DND-41 (cell line): ENCODE data around the gene IGFL1.
"Not testable (repeated sequence)": the region's sequence is repeated elsewhere in the genome, so short reads cannot be mapped to it uniquely, and the experiment has no call there.

Experiments used
- ATAC-seq: fragments of 200-7000 bp; cut with Tn5 transposase; 3 replicates; pipeline ENCODE4 v1.9.1; 2021; ENCODE audit warnings: low read depth; ENCODE audit not compliant: insufficient read depth
- DNase-seq: peaks from one replicate; pipeline ENCODE4 v3.0.0-alpha.2; 2020
- H2AFZ ChIP-seq: 2 replicates; pipeline ENCODE4 v1.6.0; 2012; ENCODE audit warnings: low read depth, low read length
- H3K27ac ChIP-seq: 2 replicates; pipeline ENCODE4 v1.5.1; 2012; ENCODE audit warnings: low read length, inconsistent platforms
- H3K27me3 ChIP-seq: fragments of 200-600 bp; sonication (generic); 2 replicates; pipeline ENCODE4 v1.6.0; 2012; ENCODE audit warnings: low read length, mild to moderate bottlenecking, inconsistent platforms; ENCODE audit not compliant: insufficient read depth, poor library complexity
- H3K36me3 ChIP-seq: 2 replicates; pipeline ENCODE4 v1.5.1; 2012; ENCODE audit warnings: low read length, inconsistent platforms; ENCODE audit not compliant: insufficient read depth
- H3K4me1 ChIP-seq: 2 replicates; pipeline ENCODE4 v1.5.1; 2012; ENCODE audit warnings: mild to moderate bottlenecking, low read length; ENCODE audit not compliant: insufficient read depth
- H3K4me2 ChIP-seq: 2 replicates; pipeline ENCODE4 v1.6.0; 2012; ENCODE audit warnings: mild to moderate bottlenecking, moderate library complexity, low read length, inconsistent platforms; ENCODE audit not compliant: insufficient read depth
- H3K4me3 ChIP-seq, 2 experiments: fragments of 200-600 bp in 1 of 2; shearing (Covaris generic) in 1 of 2; 2 replicates each; pipeline ENCODE4 v1.5.1; 2012 to 2016; ENCODE audit warnings: inconsistent platforms in 2 of 2, low read length in 2 of 2, mild to moderate bottlenecking in 2 of 2, low read depth in 1 of 2, moderate library complexity in 1 of 2
- H3K79me2 ChIP-seq: 2 replicates; pipeline ENCODE4 v1.6.0; 2012; ENCODE audit warnings: low read length, inconsistent platforms; ENCODE audit not compliant: insufficient read depth
- H3K9ac ChIP-seq: 2 replicates; pipeline ENCODE4 v1.6.0; 2012; ENCODE audit warnings: low read depth, mild to moderate bottlenecking, inconsistent platforms, low read length, moderate library complexity
- H3K9me3 ChIP-seq: 2 replicates; pipeline ENCODE4 v1.5.1; 2012; ENCODE audit warnings: low read length, moderate library complexity, mild to moderate bottlenecking, inconsistent platforms; ENCODE audit not compliant: insufficient read depth, severe bottlenecking
- H4K20me1 ChIP-seq: 2 replicates; pipeline ENCODE4 v1.6.0; 2012; ENCODE audit warnings: low read length; ENCODE audit not compliant: insufficient read depth
- CTCF ChIP-seq: IDR thresholded peaks from 2 replicates; pipeline ENCODE4 v1.5.1; 2012; ENCODE audit warnings: borderline replicate concordance, low read length, moderate library complexity, mild to moderate bottlenecking; ENCODE audit not compliant: poor library complexity, severe bottlenecking; ENCODE audit errors: extremely low read depth
- EZH2 ChIP-seq: IDR thresholded peaks from 3 replicates; pipeline ENCODE4 v1.6.1; 2012; ENCODE audit warnings: borderline replicate concordance, low read depth, mild to moderate bottlenecking, moderate library complexity, low read length, inconsistent platforms; ENCODE audit not compliant: severe bottlenecking

The IGFL1 gene

GRCh38 chr19:46193678-46194077, 35.9 kb upstream of the IGFL1 start:
- Histone ChIP-seq H3K4me2 (no peak overlapping the region), H3K36me3 (no peaks in the 10 kb centered on the region), H3K4me3 (no peak overlapping the region), H2AFZ (no peak overlapping the region), H4K20me1 (no peaks in the 10 kb centered on the region), H3K9ac (no peak overlapping the region), H3K79me2 (no peaks in the 10 kb centered on the region), H3K9me3 (no peaks in the 10 kb centered on the region), H3K27me3 (peaks cover 35% of the 10 kb centered on the region), H3K4me1 (no peaks in the 10 kb centered on the region), H3K27ac (no peak overlapping the region)
- no peak for DNase-seq
- no peak for TF ChIP-seq EZH2
- ATAC-seq = no peak

DNA sequence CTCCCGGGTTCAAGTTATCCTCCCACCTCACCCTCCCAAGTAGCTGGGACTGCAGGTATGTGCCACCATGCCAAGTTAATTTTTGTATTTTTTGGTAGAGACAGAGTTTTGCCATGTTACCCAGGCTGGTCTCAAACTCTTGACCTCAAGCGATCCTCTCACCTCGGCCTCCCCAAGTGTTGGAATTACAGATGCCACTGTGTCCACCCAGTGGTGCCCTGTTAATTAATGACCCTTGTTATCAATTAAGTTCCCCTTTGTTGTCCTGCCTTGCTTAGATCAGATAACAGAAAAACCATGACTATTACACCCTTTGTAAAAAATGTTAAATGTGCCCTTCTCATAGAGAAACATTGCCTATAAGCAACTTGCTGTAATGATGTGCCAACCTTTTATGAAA, 34.4 kb upstream of the IGFL1 start:
- TF ChIP-seq EZH2 = no peak
- TF ChIP-seq CTCF = no peak
- Histone ChIP-seq H2AFZ (no peak overlapping the region), H3K27ac (no peak overlapping the region), H3K9me3 (no peaks in the 10 kb centered on the region), H3K27me3 (peaks cover 28% of the 10 kb centered on the region), H4K20me1 (no peaks in the 10 kb centered on the region), H3K4me3 (no peak overlapping the region), H3K36me3 (no peaks in the 10 kb centered on the region), H3K4me1 (no peaks in the 10 kb centered on the region), H3K4me2 (no peak overlapping the region), H3K79me2 (no peaks in the 10 kb centered on the region), H3K9ac (no peak overlapping the region)
- ATAC-seq (no peak), DNase-seq (no peak)

DNA sequence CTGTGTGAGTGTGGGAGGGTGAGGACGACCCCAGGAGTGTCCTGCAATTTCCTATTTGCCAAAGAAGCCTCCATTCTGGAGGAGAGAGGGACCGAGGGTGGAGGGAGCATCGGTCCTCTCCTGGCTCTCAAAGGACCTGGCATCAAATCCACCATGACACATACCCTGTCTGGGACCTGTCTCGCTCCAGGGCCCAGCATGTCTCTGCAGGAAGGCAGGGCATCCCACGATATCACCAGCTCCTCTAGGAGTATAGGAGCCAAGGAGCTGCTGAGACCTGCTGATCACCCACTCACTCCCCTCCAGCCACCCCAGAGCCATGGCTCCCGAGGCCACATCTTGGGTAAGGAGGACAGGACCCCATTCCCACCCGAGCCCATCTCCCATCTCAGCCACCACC, 33.6 kb upstream of the IGFL1 start:
- not testable (repeated sequence) for DNase-seq, H3K9me3 ChIP-seq, H3K27ac ChIP-seq, H3K4me2 ChIP-seq, H3K4me3 ChIP-seq, H2AFZ ChIP-seq, H3K9ac ChIP-seq, H3K36me3 ChIP-seq, H4K20me1 ChIP-seq, H3K79me2 ChIP-seq, H3K4me1 ChIP-seq, ATAC-seq
- H3K27me3 ChIP-seq = peaks cover 20% of the 10 kb centered on the region

DNA sequence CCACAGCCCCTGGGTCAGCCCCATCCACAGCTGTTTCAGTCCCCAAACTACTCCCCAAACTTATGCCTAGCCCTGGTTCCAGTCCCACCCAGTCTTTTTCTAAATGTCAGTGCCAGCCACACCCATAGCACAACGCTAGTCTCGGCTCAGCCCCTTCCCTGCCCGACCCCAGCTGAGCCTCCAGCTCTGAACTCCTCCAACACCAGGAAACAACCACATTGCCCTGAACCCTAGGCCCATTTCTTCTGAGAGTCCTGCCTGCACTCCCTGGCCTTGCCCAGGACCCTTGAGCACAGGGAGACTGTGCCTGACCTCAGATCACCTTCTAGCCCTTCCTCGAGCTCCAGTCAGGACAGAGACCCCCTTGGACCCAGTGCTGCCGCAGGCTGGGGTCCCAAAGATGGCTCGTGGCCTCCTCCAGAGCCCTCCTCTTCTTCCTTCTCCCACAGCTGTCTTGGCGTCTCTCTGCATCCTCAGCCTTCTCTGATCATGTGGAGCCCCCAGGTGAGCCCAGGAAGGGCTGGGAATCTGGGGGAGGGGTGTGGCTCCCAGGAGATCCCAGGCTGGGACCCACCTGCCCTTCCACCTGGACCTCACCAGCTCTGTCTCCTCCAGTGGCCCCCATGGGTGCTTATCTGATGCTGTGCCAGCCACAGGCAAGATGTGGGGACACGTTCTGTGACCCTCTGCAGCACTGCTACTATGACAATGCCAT, 33.0 kb upstream of the IGFL1 start:
- no peak overlapping the region for H3K4me3 ChIP-seq
- H3K9me3 ChIP-seq = no peaks in the 10 kb centered on the region
- no peak overlapping the region for H3K9ac ChIP-seq
- ATAC-seq = no peak
- H3K4me1 ChIP-seq = no peaks in the 10 kb centered on the region
- no peak overlapping the region for H2AFZ ChIP-seq
- TF ChIP-seq EZH2 (no peak), CTCF (no peak)
- no peak for DNase-seq
- H3K4me2 ChIP-seq = no peak overlapping the region
- no peaks in the 10 kb centered on the region for H4K20me1 ChIP-seq
- no peak overlapping the region for H3K27ac ChIP-seq
- H3K36me3 ChIP-seq = no peaks in the 10 kb centered on the region
- no peaks in the 10 kb centered on the region for H3K79me2 ChIP-seq
- H3K27me3 ChIP-seq = peaks cover 15% of the 10 kb centered on the region
